Adrenal gland (tissue), 12 donors: ENCODE measurements around the gene TRIM37. TPM values are rescaled to one million over a fixed set of nuclear protein-coding genes. Genes with fewer than 3 reads are reported as not detected.

ENCODE experiments used
- DNase-seq, 7 donors: peaks; one replicate each; pipeline ENCODE4 v3.0.0-alpha.2; 2019 to 2020
- H3K27ac ChIP-seq, 5 donors: fragments of 200-600 bp; sonication (generic) in 4 of 5; 1 replicate in 3 of 5; 2 replicates in 2 of 5; pipeline versions ENCODE4 v1.5.1 to v1.8.0; 2016 to 2020; ENCODE audit warnings: mild to moderate bottlenecking in 1 of 5
- H3K27me3 ChIP-seq: fragments of 200-600 bp; 2 replicates; pipeline ENCODE4 v1.8.0; 2021
- H3K36me3 ChIP-seq, 2 donors: fragments of 200-600 bp; replicated peaks in 1 of 2; 1 replicate in 1 of 2; 2 replicates in 1 of 2; pipeline versions ENCODE4 v1.5.1 to v1.8.0; 2018 to 2022
- H3K4me1 ChIP-seq, 2 donors: fragments of 200-600 bp; replicated peaks in 1 of 2; 1 replicate in 1 of 2; 2 replicates in 1 of 2; pipeline versions ENCODE4 v1.5.1 to v1.8.0; 2018 to 2021
- H3K4me3 ChIP-seq, 4 donors: fragments of 200-600 bp; sonication (generic) in 3 of 4; one replicate each; pipeline ENCODE4 v1.5.1; 2016 to 2018
- H3K9me3 ChIP-seq, 3 donors: fragments of 200-600 bp; sonication (generic) in 1 of 3; replicated peaks in 1 of 3; 1 replicate in 2 of 3; 2 replicates in 1 of 3; pipeline versions ENCODE4 v1.5.1 to v1.8.0; 2016 to 2021
- POLR2A ChIP-seq, 2 donors: fragments of 450-650 bp; IDR thresholded peaks; one replicate each; pipeline ENCODE4 v1.6.1; 2017; ENCODE audit warnings: antibody characterized with exemption in 2 of 2, mild to moderate bottlenecking in 2 of 2, moderate library complexity in 1 of 2
- WGBS, 4 donors: extraction: QIAGEN DNeasy Blood & Tissue Kit in 2 of 4; methylation state at CpG; one replicate each; pipeline versions ENCODE4 v1.1.5 to v1.1.7; 2013 to 2017; 5-methylcytosine and 5-hydroxymethylcytosine counted together
- intact Hi-C, 2 donors: fragments of 100-400 bp; cut with DNase I; formaldehyde crosslinking; loops; one replicate each; pipeline versions ENCODE4 v1.14.1 to v1.15.0; 2022 to 2023
- polyA plus RNA-seq, 3 donors: library from polyadenylated mRNA; stranded (reverse); fragments of 200-250 nt in 2 of 3; fragments of 350-450 nt in 1 of 3; fragmentation: Illumina TruSeq in 1 of 3; extraction: RNeasy Lipid Tissue Mini Kit (QIAGEN cat#74804) in 1 of 3; gene quantifications; one replicate each; pipeline ENCODE4 v1.2.3, GENCODE V29; 2013 to 2014
- total RNA-seq, 9 donors: library from RNA; depleted of rRNA in 4 of 9; stranded (reverse); fragments of >200 nt in 4 of 9; fragments of 120-200 nt in 1 of 9; fragmentation: NEBNext Ultra II Directional in 1 of 9; extraction: Animal tissue kit (Norgen Biotek cat#: 25700) in 1 of 9; gene quantifications; one replicate each; pipeline versions ENCODE4 v1.1.0 to v1.2.4, GENCODE V29; 2013 to 2023
- TF ChIP-seq, protein P1 (sequence below), 6 experiments: fragments of 450-650 bp in 4 of 6; fragments of 200-600 bp in 2 of 6; sonication (generic) in 1 of 6; IDR thresholded peaks; 1 replicate in 5 of 6; 2 replicates in 1 of 6; pipeline versions ENCODE4 v1.5.1 to v1.8.0; 2016 to 2021; ENCODE audit warnings: antibody characterized with exemption in 6 of 6, mild to moderate bottlenecking in 2 of 6, moderate library complexity in 1 of 6
- donor health status: healthy with polysubstance abuse.
- donor health status: Bipolar disorder and iron deficiency.
- donor health status: DM: yes; HTN: yes; CAD: no.
- donor health status: DM: no; HTN: no; CAD: no.
- donor health status: DM: no; HTN: no; CAD: no.
- donor health status: DM: yes; HTN: yes; CAD: no.

TRIM37 gene
- total and polyA plus RNA-seq, 12 donors: 6.0 to 37.2 (median 25.0) TPM

DNA sequence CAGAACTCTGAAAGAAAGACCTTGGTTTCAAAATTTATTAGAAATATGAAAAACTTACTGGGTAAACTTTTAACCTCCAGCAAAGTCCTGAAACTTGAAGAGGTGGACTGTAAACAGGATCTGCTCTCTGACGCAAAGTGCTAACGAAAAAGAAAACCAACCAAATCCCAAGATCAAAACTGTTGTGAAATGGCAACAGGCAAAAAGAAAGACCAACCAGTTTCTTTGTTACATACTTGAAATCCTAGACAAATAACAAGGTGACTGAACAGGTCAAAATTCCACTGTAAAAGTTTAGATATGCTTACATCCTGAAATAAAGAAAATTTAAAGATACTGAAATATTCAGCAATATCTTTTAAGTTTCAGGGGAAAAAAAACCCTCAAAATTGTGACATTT lies 44.2 kb downstream of the TRIM37 start:
- no peak for DNase-seq
- no peak overlapping the region for H3K27ac ChIP-seq
- TF ChIP-seq POLR2A (IDR thresholded peaks at IDR 0.05): no peak
- TF ChIP-seq, protein P1, sequence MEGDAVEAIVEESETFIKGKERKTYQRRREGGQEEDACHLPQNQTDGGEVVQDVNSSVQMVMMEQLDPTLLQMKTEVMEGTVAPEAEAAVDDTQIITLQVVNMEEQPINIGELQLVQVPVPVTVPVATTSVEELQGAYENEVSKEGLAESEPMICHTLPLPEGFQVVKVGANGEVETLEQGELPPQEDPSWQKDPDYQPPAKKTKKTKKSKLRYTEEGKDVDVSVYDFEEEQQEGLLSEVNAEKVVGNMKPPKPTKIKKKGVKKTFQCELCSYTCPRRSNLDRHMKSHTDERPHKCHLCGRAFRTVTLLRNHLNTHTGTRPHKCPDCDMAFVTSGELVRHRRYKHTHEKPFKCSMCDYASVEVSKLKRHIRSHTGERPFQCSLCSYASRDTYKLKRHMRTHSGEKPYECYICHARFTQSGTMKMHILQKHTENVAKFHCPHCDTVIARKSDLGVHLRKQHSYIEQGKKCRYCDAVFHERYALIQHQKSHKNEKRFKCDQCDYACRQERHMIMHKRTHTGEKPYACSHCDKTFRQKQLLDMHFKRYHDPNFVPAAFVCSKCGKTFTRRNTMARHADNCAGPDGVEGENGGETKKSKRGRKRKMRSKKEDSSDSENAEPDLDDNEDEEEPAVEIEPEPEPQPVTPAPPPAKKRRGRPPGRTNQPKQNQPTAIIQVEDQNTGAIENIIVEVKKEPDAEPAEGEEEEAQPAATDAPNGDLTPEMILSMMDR (IDR thresholded peaks at IDR 0.05): no peak
- no peaks in the 10 kb centered on the region for H3K27me3 ChIP-seq
- no peaks in the 10 kb centered on the region for H3K4me1 ChIP-seq
- no peak overlapping the region for H3K4me3 ChIP-seq
- intact Hi-C loops: no loop called here
- peaks cover 0 to 19% of the 10 kb centered on the region in 2 donors for H3K36me3 ChIP-seq
- H3K9me3 ChIP-seq: no peaks in the 10 kb centered on the region
- WGBS, 4 donors: 90 to 100% (median 99%) methylated on average over 2 of the region's 2 CpGs

DNA sequence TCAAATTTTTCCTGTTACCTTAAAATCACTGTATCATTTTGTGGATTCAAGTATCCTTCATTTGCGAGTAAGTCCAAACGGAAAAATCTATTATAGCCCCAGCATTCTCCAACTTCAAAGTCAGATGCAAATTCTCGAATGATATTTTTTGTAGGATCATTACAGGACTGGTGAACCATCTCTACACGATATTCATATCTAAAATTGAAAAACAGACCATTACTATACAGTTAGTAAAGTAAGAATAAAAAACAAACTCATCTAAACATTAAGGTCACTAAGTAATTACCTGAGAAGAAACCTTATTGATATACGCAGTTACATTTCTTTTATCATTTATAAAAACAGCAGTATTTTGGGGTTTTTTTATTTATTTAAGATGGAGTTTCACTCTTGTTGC lies 49.8 kb downstream of the TRIM37 start:
- Histone ChIP-seq H3K27me3 (no peaks in the 10 kb centered on the region), H3K4me3 (no peak overlapping the region), H3K9me3 (no peaks in the 10 kb centered on the region), H3K4me1 (no peaks in the 10 kb centered on the region), H3K36me3 (peaks cover 0 to 13% of the 10 kb centered on the region in 2 donors), H3K27ac (no peak overlapping the region)
- intact Hi-C loops: no loop called here
- TF ChIP-seq, protein P1 (IDR thresholded peaks at IDR 0.05): no peak
- no peak for TF ChIP-seq POLR2A (IDR thresholded peaks at IDR 0.05)
- no peak for DNase-seq
- WGBS, 4 donors: 96 to 99% (median 97%) methylated on average over 5 of the region's 5 CpGs

DNA sequence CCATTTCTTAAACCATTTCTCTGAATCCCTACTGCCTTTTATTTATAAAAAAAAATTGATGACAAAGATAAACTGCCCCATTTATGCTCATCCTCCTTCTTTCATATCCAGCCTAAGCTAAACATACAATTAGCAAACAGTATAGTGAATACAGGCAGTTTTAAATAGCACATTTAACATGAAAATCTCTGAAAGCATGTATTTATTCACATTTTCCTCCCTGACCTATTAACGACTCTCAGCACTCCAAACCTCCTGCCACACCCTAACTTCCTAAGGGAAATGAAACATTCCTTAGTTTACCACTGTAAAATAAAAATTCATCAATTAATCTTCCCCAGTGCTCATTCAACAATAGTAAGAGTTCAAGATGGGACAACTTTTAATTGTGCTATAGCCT lies 56.9 kb downstream of the TRIM37 start:
- Histone ChIP-seq H3K27me3 (no peaks in the 10 kb centered on the region), H3K36me3 (peaks cover 0 to 26% of the 10 kb centered on the region in 2 donors), H3K4me3 (no peak overlapping the region), H3K9me3 (no peaks in the 10 kb centered on the region), H3K4me1 (no peaks in the 10 kb centered on the region), H3K27ac (no peak overlapping the region)
- no peak for TF ChIP-seq POLR2A (IDR thresholded peaks at IDR 0.05)
- TF ChIP-seq, protein P1 (IDR thresholded peaks at IDR 0.05): no peak
- WGBS, 4 donors: 59 to 86% (median 69%) methylated on average over 1 of the region's 1 CpG
- intact Hi-C loops: no loop called here
- no peak for DNase-seq

DNA sequence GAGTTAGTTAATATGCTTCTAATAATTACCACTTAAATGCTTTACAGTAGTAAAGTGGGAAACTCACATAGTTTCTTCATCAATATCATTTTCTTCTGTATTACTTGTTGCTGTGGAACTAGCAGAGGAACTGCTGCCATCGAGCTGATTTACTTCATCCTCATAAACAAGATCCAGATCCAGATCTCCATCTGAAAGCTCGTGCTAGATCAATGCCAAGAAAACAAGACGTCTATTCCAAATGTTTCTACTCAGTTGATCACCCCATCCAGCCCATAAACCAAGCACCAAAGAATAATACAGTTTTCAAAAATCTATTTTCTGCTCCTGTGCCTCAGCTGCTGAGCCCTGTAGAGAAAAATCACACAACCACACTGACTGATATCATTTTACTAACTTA lies 59.1 kb downstream of the TRIM37 start:
- no peaks in the 10 kb centered on the region for H3K4me1 ChIP-seq
- intact Hi-C loops: no loop called here
- no peak overlapping the region for H3K27ac ChIP-seq
- peaks cover 0 to 42% of the 10 kb centered on the region in 2 donors for H3K36me3 ChIP-seq
- no peaks in the 10 kb centered on the region for H3K9me3 ChIP-seq
- DNase-seq: no peak
- WGBS, 4 donors: 65 to 79% (median 71%) methylated on average over 3 of the region's 3 CpGs
- no peaks in the 10 kb centered on the region for H3K27me3 ChIP-seq
- no peak overlapping the region for H3K4me3 ChIP-seq
- no peak for TF ChIP-seq POLR2A (IDR thresholded peaks at IDR 0.05)
- TF ChIP-seq, protein P1 (IDR thresholded peaks at IDR 0.05): no peak
